ENCODE measurements around the gene LAMTOR2. TPM values are rescaled to one million over a fixed set of nuclear protein-coding genes. Genes with fewer than 3 reads are reported as not detected.
A peak's percentile ranks its signal among the peaks of the same experiment; 100 is the strongest.

Gene LAMTOR2
- total and polyA plus RNA-seq, 9 of the 15 experiments (the other 6 are each of a cell fraction or from before 2014, with no cell fraction given), result 39.0 to 161 (median 74.6) TPM

GRCh38 chr1:156072251-156072650 is 17.7 kb downstream of the LAMTOR2 start:
- POLR2A ChIA-PET, result interaction anchor here (1.0 kb wide), 2 partner anchors 17 to 51 kb away, joined by 3 to 5 read pairs; no protein-coding TSS in a partner anchor

More at GRCh38 chr1:156072251-156072650, 17.7 kb downstream of the LAMTOR2 start:
- intact Hi-C loops (cut with micrococcal nuclease) (no loop called here), in situ Hi-C loops (cut with MboI) (no loop called here)
- Histone ChIP-seq H3K9me3 (replicated peaks; ENCODE audit: control insufficient read depth, insufficient read depth, low read depth, low read length) (no peaks in the 10 kb centered on the region), H3K79me2 (ENCODE audit: control insufficient read depth, insufficient read depth, low read length) (no peaks in the 10 kb centered on the region), H3K36me3 (ENCODE audit: control insufficient read depth, insufficient read depth, low read length) (peaks cover 18% of the 10 kb centered on the region; the same call in 1 of the 3 replicates), H3K4me3 (no peak overlapping the region), H3K27me3 (ENCODE audit: control insufficient read depth in 2 of 2, insufficient read depth in 2 of 2, low read length in 2 of 2) (no peaks in the 10 kb centered on the region), H3K9me1 (ENCODE audit: control insufficient read depth, insufficient read depth, low read length) (peaks cover 2% of the 10 kb centered on the region), H4K20me1 (replicated peaks; ENCODE audit: control insufficient read depth, insufficient read depth, low read length) (no peaks in the 10 kb centered on the region), H3K4me1 (replicated peaks in 1 of 2; ENCODE audit: control insufficient read depth in 2 of 2, insufficient read depth in 2 of 2, low read length in 2 of 2) (peaks cover 9 to 11% of the 10 kb centered on the region in 2 experiments; a peak in 4 of 5 replicates), H2AFZ (ENCODE audit: low read depth, low read length) (no peak overlapping the region), H3K9ac (ENCODE audit: insufficient read depth in 1 of 2, low read depth in 2 of 2, low read length in 2 of 2) (no peak overlapping the region; a peak in 1 of 4 replicates), H3K27ac (ENCODE audit: extremely low read depth, low read depth, low read length) (no peak overlapping the region), H3K4me2 (ENCODE audit: insufficient read depth, low read length) (no peak overlapping the region)
- DNase-seq (ENCODE audit: extremely low read depth in 1 of 4, low spot score in 3 of 4) (no peak), ATAC-seq (no peak), FAIRE-seq (no peak)
- CTCF ChIA-PET (ENCODE audit: low intra/inter-chr PET ratio), result no interaction called here
- WGBS (ENCODE audit: insufficient coverage, low coverage, missing lambda C conversion rate), result 41% methylated on average over 6 of the region's 6 CpGs
- no TSS peak for BruUV-seq (replicated peaks)
- TF ChIP-seq CGGBP1 (CRISPR knock-in tag; IDR thresholded peaks at IDR 0.05) (no peak), PRDM10 (IDR thresholded peaks at IDR 0.05; ENCODE audit: partially characterized antibody) (peak; percentile 94), ZNF764 (CRISPR knock-in tag; IDR thresholded peaks at IDR 0.05; ENCODE audit: low read depth) (no peak)
